ENCODE results near the gene SIVA1.

Gene SIVA1

DNA sequence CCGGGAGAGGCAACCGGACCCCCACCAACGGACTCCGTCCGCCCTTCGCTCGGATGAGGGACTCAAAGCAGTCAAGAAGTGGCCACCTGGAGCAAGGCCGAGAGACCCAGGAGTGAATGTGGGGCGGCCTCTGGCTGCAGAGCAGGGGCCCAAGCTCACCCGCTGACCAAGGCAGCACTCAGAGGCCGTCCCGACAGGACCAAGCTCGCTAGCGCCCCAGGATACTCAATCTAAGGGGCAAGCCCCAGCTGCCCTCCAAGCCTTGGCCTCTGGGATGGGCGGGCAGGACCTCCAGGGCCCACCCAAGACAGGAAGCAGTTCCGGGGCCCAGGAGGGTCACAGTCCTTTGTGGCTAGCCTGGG lies 41.7 kb downstream of the SIVA1 start:
- H3K4me1 ChIP-seq (ENCODE audit: control insufficient read depth, insufficient read depth, low read length) = peaks cover 20% of the 10 kb centered on the region
- H3K27me3 ChIP-seq (ENCODE audit: control insufficient read depth, insufficient read depth, low read length) = peaks cover 34% of the 10 kb centered on the region
- H3K9ac ChIP-seq (ENCODE audit: low read depth, low read length) = no peak overlapping the region

GRCh38 chr14:104794993-104795780 lies 42.2 kb downstream of the SIVA1 start, which contains the start of gene AKT1:
Gene AKT1 (minus strand): TSS chr14:104795748. CDS start chr14:104792643, 3,105 bp downstream.
- peaks cover 20% of the 10 kb centered on the region for H3K4me1 ChIP-seq (ENCODE audit: control insufficient read depth, insufficient read depth, low read length)

More for the DNA sequence above, 41.7 kb downstream of the SIVA1 start:
- peaks cover 14% of the 10 kb centered on the region for H3K36me3 ChIP-seq (ENCODE audit: control insufficient read depth, insufficient read depth, low read length)
- peak overlapping the region; percentile 64 for H3K4me3 ChIP-seq (ENCODE audit: low read depth, low read length)
- H3K9me3 ChIP-seq (ENCODE audit: control insufficient read depth, insufficient read depth, low read length) = no peaks in the 10 kb centered on the region

DNA sequence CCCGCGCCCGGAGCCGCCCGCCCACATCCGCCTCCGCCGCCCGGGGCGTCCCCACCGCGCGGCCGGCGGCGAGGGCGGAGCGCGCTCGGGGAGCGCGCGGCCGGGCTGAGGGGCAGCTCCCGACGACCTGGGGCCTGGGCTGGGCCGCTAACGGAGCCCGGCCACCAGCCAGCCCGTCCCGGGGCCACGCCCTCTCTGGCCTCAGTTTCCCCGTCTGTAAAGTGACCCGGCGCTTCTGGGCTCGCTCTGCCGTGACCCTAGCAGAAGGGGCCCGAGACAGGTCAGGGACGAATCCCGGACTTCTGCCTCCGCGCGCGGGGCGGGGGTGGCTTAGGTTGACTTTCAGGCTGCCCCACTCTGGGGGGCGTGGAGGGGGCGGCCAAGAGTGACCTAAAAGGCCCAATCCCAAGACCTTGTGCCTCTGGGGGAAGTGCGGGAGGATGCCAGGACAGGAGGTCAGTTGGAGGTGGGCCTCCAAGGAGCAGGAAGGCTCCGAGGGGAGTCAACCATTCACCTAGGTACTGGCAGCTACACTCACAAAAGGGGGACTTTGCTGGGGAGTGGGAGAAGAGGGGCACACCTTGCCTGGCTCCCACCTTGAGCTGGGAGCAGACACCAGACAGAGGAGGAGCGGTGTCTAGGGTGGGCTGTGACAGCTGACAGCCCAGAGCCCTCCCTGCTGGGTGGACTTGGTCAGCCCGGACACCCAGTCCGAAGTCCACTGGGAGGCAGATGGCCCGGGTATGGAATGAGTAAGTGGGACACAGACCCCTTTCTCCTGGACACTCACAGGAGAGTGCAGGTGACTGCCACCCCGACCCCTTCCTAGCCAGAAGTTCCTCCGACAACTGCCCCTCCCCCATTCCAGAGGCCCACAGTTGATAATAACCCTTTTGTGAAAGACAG lies 43.1 kb downstream of the SIVA1 start:
- H3K4me3 ChIP-seq (ENCODE audit: low read depth, low read length) = peak overlapping the region; percentile 50
- H3K4me1 ChIP-seq (ENCODE audit: control insufficient read depth, insufficient read depth, low read length) = peaks cover 20% of the 10 kb centered on the region
- H3K9me3 ChIP-seq (ENCODE audit: control insufficient read depth, insufficient read depth, low read length) = no peaks in the 10 kb centered on the region
- H3K36me3 ChIP-seq (ENCODE audit: control insufficient read depth, insufficient read depth, low read length) = peaks cover 8% of the 10 kb centered on the region
- peaks cover 34% of the 10 kb centered on the region for H3K27me3 ChIP-seq (ENCODE audit: control insufficient read depth, insufficient read depth, low read length)
- H3K9ac ChIP-seq (ENCODE audit: low read depth, low read length) = no peak overlapping the region

More at GRCh38 chr14:104794993-104795780, 42.2 kb downstream of the SIVA1 start, which contains the start of gene AKT1:
- H3K9me3 ChIP-seq (ENCODE audit: control insufficient read depth, insufficient read depth, low read length) = no peaks in the 10 kb centered on the region
- peaks cover 8% of the 10 kb centered on the region for H3K36me3 ChIP-seq (ENCODE audit: control insufficient read depth, insufficient read depth, low read length)
- no peak within 1 kb of the TSS for H3K9ac ChIP-seq (ENCODE audit: low read depth, low read length)
- peaks cover 34% of the 10 kb centered on the region for H3K27me3 ChIP-seq (ENCODE audit: control insufficient read depth, insufficient read depth, low read length)
- H3K4me3 ChIP-seq (ENCODE audit: low read depth, low read length) = peak within 1 kb of the TSS; percentile 64

DNA sequence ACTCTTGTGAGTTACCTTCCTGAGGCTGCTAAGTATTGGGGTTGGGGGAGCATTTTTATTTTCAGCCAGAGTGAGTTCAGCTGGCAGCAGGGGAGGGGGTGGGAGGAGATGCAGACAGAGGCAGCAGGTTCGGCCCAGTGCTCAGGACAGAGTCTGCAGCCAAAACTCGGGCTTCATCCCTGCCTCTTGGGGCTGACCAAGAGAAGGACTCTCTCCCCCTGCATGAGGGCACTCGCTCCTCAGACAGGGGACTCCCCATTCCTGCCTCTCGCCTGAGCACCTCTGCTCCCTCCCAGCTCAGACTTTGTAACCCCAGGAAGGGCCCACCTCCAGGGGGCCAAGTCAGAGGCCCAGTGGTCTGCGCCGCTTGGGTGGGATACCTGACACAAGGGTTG lies 43.7 kb downstream of the SIVA1 start:
- Histone ChIP-seq H3K9ac (ENCODE audit: low read depth, low read length) (no peak overlapping the region), H3K36me3 (ENCODE audit: control insufficient read depth, insufficient read depth, low read length) (peaks cover 3% of the 10 kb centered on the region), H3K27me3 (ENCODE audit: control insufficient read depth, insufficient read depth, low read length) (peaks cover 40% of the 10 kb centered on the region), H3K9me3 (ENCODE audit: control insufficient read depth, insufficient read depth, low read length) (no peaks in the 10 kb centered on the region), H3K4me1 (ENCODE audit: control insufficient read depth, insufficient read depth, low read length) (peaks cover 20% of the 10 kb centered on the region), H3K4me3 (ENCODE audit: low read depth, low read length) (no peak overlapping the region)

DNA sequence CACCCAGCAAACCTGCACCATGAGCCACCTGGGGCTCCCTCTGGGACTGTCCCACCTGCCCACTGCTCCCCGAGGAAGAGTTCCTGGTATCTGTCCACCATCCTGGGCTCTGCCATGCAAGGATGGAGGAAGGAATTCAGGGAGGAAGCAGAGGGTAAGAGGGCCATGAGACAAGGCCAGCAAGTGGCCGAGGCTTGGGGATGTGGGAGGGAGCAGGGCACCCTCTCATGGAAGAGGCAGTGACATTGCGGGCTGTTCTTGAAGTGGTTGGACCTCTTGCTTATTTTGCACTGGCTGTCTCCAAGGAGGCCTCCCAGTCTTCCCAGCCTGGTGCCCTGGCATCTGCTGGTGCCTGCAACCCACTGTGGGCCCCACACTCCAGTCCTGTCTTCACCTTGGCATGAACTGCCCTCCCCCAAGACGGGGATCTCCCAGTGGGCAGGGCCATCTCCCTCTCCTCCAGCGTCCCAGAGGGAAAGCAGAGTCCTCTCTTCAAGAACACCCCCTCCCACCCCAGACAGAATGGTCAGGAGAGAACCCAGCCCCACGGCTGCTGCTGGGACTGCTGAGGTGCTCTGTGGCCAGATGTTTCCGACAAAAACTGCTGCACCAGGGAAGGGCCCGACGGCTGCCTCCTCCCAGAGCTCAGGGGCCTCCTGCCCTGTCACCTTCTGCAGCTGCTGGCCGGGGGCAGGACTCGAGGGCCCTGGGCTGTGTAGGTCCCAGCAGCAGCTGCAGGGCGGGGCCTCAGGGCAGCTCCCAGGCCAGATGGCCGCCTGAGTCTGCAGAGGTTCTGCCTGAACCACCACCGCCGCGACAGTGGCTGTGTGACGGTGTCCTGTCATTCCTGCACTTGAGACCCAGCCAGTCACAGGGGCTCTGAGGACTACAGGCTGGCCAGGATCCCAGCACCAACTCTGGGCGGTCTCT lies 44.4 kb downstream of the SIVA1 start:
- Histone ChIP-seq H3K9ac (ENCODE audit: low read depth, low read length) (no peak overlapping the region), H3K4me3 (ENCODE audit: low read depth, low read length) (peak overlapping the region; percentile 18)

GRCh38 chr14:104798300-104799243 lies 45.6 kb downstream of the SIVA1 start:
- H3K27me3 ChIP-seq (ENCODE audit: control insufficient read depth, insufficient read depth, low read length) = peaks cover 48% of the 10 kb centered on the region
- no peak overlapping the region for H3K4me3 ChIP-seq (ENCODE audit: low read depth, low read length)
- no peak overlapping the region for H3K9ac ChIP-seq (ENCODE audit: low read depth, low read length)
- H3K4me1 ChIP-seq (ENCODE audit: control insufficient read depth, insufficient read depth, low read length) = peaks cover 14% of the 10 kb centered on the region
- peaks cover 4% of the 10 kb centered on the region for H3K36me3 ChIP-seq (ENCODE audit: control insufficient read depth, insufficient read depth, low read length)
- H3K9me3 ChIP-seq (ENCODE audit: control insufficient read depth, insufficient read depth, low read length) = no peaks in the 10 kb centered on the region

More for the DNA sequence above, 44.4 kb downstream of the SIVA1 start:
- peaks cover 47% of the 10 kb centered on the region for H3K27me3 ChIP-seq (ENCODE audit: control insufficient read depth, insufficient read depth, low read length)
- H3K9me3 ChIP-seq (ENCODE audit: control insufficient read depth, insufficient read depth, low read length) = no peaks in the 10 kb centered on the region
- peaks cover 20% of the 10 kb centered on the region for H3K4me1 ChIP-seq (ENCODE audit: control insufficient read depth, insufficient read depth, low read length)
- no peaks in the 10 kb centered on the region for H3K36me3 ChIP-seq (ENCODE audit: control insufficient read depth, insufficient read depth, low read length)

- Histone ChIP-seq H3K9ac (ENCODE audit: low read depth, low read length) (peak overlapping the region; percentile 68), H3K36me3 (ENCODE audit: control insufficient read depth, insufficient read depth, low read length) (peaks cover 4% of the 10 kb centered on the region), H3K27me3 (ENCODE audit: control insufficient read depth, insufficient read depth, low read length) (peaks cover 48% of the 10 kb centered on the region), H3K9me3 (ENCODE audit: control insufficient read depth, insufficient read depth, low read length) (no peaks in the 10 kb centered on the region), H3K4me3 (ENCODE audit: low read depth, low read length) (peak overlapping the region; percentile 58), H3K4me1 (ENCODE audit: control insufficient read depth, insufficient read depth, low read length) (peaks cover 10% of the 10 kb centered on the region)
Measured at GRCh38 chr14:104799244-104800014, 46.5 kb downstream of the SIVA1 start.

DNA sequence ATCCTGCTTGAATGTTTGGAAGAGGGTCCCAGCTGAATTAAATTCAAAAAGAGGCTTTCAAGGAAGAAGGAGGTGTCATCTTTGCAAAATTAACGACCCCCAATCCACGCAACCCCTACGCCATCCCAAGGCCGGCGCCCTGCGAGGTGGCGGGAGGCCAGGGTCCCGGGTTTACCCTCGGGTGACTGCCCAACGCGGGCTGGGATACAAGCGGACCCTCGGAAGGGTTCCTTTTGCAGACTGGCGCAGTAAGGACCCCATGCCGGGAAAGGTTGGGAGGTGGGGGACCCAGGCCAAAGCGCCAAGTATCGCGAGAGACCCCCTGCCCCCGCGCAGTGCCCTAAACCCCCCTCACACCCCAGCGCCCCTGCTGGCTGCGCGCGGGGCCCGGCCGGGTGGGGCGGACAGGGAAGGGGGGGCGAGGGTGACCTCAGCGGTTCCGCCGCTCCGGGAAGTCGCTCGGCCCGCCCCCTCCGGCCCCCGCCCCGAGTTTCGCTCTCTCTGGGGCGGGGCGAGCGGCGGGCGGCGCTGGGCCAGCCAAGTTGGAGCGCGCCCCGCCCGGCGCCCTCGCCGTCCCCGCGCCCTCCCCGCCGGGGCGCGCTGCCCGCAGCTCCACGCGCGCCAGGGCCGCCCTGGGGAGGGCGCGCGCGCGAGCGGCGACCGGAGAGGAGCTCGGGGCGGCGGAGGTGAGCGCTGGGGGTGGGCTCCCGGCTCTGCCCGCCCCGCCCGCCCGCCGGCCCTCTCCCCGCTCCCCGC lies 47.2 kb downstream of the SIVA1 start:
- Histone ChIP-seq H3K4me1 (ENCODE audit: control insufficient read depth, insufficient read depth, low read length) (peaks cover 10% of the 10 kb centered on the region), H3K36me3 (ENCODE audit: control insufficient read depth, insufficient read depth, low read length) (peaks cover 6% of the 10 kb centered on the region), H3K4me3 (ENCODE audit: low read depth, low read length) (peak overlapping the region; percentile 58), H3K27me3 (ENCODE audit: control insufficient read depth, insufficient read depth, low read length) (peaks cover 48% of the 10 kb centered on the region), H3K9me3 (ENCODE audit: control insufficient read depth, insufficient read depth, low read length) (no peaks in the 10 kb centered on the region), H3K9ac (ENCODE audit: low read depth, low read length) (peak overlapping the region; percentile 68)

DNA sequence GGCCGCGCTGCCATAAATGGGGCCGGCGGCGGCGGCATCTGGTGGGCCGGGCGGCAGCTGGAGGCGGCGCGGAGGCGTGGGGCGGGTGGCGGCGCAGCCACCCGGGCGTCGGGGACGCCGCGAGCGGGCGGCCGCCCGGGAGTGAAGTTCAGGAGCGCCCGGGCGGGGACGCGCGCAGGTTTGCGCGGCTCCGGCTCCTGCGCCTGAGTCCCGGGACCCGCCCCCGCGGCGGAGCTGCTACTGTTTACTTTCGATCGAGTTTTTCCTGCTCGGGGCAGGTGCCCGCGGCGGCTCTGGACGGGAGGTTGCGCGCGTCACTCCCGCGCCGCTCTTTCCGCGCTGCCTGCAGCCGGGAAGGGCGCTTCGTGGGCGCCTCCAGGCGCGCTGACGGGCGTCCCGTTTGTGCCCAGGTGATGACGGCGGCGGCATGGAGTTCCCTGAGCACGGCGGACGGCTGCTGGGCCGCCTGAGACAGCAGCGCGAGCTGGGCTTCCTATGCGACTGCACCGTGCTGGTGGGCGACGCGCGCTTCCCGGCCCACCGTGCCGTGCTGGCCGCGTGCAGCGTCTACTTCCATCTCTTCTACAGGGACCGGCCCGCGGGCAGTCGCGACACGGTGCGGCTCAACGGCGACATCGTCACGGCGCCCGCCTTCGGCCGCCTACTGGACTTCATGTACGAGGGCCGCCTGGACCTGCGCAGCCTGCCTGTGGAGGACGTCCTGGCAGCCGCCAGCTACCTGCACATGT lies 48.0 kb downstream of the SIVA1 start, which contains the start of gene ZBTB42:
TSS of gene ZBTB42 (plus strand) at position 331 of the 749 bp plus-strand sequence. CDS start at position 428, 97 bp downstream.
- no peaks in the 10 kb centered on the region for H3K9me3 ChIP-seq (ENCODE audit: control insufficient read depth, insufficient read depth, low read length)
- peaks cover 48% of the 10 kb centered on the region for H3K27me3 ChIP-seq (ENCODE audit: control insufficient read depth, insufficient read depth, low read length)
- peak within 1 kb of the TSS; percentile 68 for H3K9ac ChIP-seq (ENCODE audit: low read depth, low read length)
- H3K36me3 ChIP-seq (ENCODE audit: control insufficient read depth, insufficient read depth, low read length) = peaks cover 6% of the 10 kb centered on the region
- peaks cover 10% of the 10 kb centered on the region for H3K4me1 ChIP-seq (ENCODE audit: control insufficient read depth, insufficient read depth, low read length)
- H3K4me3 ChIP-seq (ENCODE audit: low read depth, low read length) = peak within 1 kb of the TSS; percentile 63

Measured in iPS-15b (cell line).